ENCODE results near the gene GALNT18.

GALNT18 gene

DNA sequence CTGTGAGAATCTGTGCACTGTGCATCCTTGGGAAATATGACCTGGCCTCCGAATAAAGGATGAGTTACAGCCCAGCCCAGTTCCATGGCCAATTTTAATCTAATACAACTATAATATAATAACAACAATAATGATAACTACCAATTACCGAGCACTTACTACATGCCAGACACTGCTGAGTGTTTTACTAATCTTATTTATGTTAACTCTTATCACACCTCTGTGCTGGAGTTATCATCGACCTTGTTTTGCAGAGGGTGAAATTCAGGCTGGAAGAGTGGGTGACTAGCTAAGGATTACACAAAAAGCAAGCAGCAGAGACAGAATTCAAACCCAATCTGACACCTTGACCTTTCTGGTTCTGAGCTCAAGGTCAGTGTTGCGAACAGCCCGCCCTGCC is 83.9 kb downstream of the GALNT18 start:
- TF ChIP-seq TEAD4 (IDR thresholded peaks at IDR 0.05) (no peak), EGR1 (IDR thresholded peaks at IDR 0.05) (no peak), TCF12 (IDR thresholded peaks at IDR 0.05; ENCODE audit: low read depth) (no peak), CEBPB (IDR thresholded peaks at IDR 0.05) (no peak), EP300 (IDR thresholded peaks at IDR 0.05; ENCODE audit: borderline replicate concordance) (no peak)
- TF ChIP-seq, protein P1, sequence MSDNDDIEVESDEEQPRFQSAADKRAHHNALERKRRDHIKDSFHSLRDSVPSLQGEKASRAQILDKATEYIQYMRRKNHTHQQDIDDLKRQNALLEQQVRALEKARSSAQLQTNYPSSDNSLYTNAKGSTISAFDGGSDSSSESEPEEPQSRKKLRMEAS (IDR thresholded peaks at IDR 0.05) = no peak

DNA sequence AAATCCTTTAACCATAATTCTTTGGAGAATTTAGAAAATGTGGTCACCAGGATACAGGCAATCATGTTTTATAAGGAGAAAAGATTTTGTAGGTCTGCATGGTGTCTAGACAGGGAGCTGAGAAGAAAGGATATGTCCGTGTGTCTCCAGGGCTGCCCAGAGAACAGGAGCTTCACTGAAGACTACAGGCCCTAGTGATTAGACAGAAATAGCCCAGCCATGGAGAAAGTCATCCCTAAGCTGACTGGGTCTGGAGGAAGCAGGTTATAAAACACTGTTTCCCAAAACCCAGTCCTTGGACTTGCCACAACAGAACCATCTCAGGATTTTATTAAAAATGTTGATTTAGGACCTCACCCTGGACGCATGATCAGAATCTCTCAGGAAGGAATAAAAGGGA is 84.4 kb downstream of the GALNT18 start:
- no peak for TF ChIP-seq TEAD4 (IDR thresholded peaks at IDR 0.05)
- TF ChIP-seq RAD21 (IDR thresholded peaks at IDR 0.05; ENCODE audit: low read depth) = no peak
- TF ChIP-seq, protein P1 (IDR thresholded peaks at IDR 0.05) = no peak
- TF ChIP-seq, protein P2, sequence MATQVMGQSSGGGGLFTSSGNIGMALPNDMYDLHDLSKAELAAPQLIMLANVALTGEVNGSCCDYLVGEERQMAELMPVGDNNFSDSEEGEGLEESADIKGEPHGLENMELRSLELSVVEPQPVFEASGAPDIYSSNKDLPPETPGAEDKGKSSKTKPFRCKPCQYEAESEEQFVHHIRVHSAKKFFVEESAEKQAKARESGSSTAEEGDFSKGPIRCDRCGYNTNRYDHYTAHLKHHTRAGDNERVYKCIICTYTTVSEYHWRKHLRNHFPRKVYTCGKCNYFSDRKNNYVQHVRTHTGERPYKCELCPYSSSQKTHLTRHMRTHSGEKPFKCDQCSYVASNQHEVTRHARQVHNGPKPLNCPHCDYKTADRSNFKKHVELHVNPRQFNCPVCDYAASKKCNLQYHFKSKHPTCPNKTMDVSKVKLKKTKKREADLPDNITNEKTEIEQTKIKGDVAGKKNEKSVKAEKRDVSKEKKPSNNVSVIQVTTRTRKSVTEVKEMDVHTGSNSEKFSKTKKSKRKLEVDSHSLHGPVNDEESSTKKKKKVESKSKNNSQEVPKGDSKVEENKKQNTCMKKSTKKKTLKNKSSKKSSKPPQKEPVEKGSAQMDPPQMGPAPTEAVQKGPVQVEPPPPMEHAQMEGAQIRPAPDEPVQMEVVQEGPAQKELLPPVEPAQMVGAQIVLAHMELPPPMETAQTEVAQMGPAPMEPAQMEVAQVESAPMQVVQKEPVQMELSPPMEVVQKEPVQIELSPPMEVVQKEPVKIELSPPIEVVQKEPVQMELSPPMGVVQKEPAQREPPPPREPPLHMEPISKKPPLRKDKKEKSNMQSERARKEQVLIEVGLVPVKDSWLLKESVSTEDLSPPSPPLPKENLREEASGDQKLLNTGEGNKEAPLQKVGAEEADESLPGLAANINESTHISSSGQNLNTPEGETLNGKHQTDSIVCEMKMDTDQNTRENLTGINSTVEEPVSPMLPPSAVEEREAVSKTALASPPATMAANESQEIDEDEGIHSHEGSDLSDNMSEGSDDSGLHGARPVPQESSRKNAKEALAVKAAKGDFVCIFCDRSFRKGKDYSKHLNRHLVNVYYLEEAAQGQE (IDR thresholded peaks at IDR 0.05; ENCODE audit: low read depth) = no peak
- no peak for TF ChIP-seq YY1 (IDR thresholded peaks at IDR 0.05; ENCODE audit: low read depth)
- TF ChIP-seq NFIC (IDR thresholded peaks at IDR 0.05) = no peak
- TF ChIP-seq CREB1 (IDR thresholded peaks at IDR 0.05; ENCODE audit: low read depth) = no peak
- no peak for TF ChIP-seq TAF1 (IDR thresholded peaks at IDR 0.05; ENCODE audit: low read depth)
- no peak for TF ChIP-seq ZBTB7A (IDR thresholded peaks at IDR 0.05; ENCODE audit: low read depth)
- TF ChIP-seq TCF12 (IDR thresholded peaks at IDR 0.05; ENCODE audit: low read depth) = no peak

DNA sequence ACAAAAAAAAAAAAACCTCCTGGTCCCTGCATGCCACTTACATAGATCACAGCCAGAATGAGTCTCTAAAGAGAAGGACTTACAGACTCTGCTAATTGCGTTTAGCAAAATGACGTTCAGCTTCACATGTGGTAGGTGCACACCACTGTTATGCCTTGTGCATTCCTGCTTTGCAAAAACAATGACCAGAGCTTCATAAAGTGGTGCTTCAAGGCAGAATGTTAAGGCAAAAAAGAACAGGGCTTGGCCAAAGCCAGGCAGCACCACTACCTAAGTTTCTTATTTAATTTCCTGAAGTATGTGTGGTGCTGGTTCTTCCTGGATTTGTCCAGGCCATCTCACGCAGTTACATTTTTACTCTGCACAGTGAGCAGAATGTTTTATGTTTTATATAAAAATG is 85.2 kb downstream of the GALNT18 start:
- no peak for TF ChIP-seq ZBTB7A (IDR thresholded peaks at IDR 0.05; ENCODE audit: low read depth)
- TF ChIP-seq EP300 (IDR thresholded peaks at IDR 0.05; ENCODE audit: borderline replicate concordance) = no peak
- no peak for TF ChIP-seq TAF1 (IDR thresholded peaks at IDR 0.05; ENCODE audit: low read depth)
- TF ChIP-seq, protein P2 (IDR thresholded peaks at IDR 0.05; ENCODE audit: low read depth) = no peak
- TF ChIP-seq CEBPB (IDR thresholded peaks at IDR 0.05) = no peak

DNA sequence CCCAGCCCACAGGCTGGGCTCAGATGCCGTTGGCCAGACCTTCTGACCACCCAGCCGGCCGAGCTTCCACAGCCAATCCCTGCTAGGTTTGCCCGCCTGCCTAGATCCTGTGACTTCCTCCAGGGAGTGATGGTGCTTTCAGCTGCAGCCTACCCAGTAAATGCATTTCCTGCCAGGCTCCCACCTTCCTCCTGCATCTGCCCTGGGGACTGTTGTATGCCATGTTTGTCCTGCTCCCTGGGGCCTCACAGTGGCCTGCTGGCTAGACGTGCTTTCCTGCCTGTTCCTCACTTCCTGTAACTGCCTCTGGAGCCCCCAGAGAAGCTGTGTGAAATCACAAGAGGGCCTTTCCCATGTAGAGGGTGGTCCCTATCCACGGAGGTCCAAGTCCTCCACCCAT is 86.2 kb downstream of the GALNT18 start:
- TF ChIP-seq EGR1 (IDR thresholded peaks at IDR 0.05) (no peak), EP300 (IDR thresholded peaks at IDR 0.05; ENCODE audit: borderline replicate concordance) (no peak), CEBPB (IDR thresholded peaks at IDR 0.05) (no peak), NFIC (IDR thresholded peaks at IDR 0.05) (no peak), ZBTB7A (IDR thresholded peaks at IDR 0.05; ENCODE audit: low read depth) (no peak)
- TF ChIP-seq, protein P1 (IDR thresholded peaks at IDR 0.05) = no peak

DNA sequence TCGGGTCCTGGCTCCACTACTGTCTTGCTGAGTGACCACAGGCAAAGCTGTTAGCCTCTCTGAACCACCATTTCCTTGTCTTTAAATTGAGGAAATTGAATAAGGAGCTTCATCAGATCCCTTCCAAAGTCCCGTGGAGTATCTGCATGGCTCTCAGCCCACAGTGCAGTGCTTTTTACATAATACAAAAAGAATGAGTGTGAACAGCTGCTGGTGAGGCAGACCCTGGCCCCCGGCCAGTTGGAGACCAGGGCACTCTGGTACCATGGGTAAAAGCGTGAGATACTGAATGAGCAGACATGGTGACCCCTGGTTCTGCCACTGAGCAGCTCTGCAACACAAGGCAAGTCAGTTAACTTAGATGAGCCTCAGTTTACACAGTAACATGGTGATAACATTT is 86.8 kb downstream of the GALNT18 start:
- TF ChIP-seq TEAD4 (IDR thresholded peaks at IDR 0.05) (no peak), EP300 (IDR thresholded peaks at IDR 0.05; ENCODE audit: borderline replicate concordance) (no peak), ZBTB7A (IDR thresholded peaks at IDR 0.05; ENCODE audit: low read depth) (no peak), EGR1 (IDR thresholded peaks at IDR 0.05) (no peak), TAF1 (IDR thresholded peaks at IDR 0.05; ENCODE audit: low read depth) (no peak), YY1 (IDR thresholded peaks at IDR 0.05; ENCODE audit: low read depth) (no peak)
- TF ChIP-seq, protein P3, sequence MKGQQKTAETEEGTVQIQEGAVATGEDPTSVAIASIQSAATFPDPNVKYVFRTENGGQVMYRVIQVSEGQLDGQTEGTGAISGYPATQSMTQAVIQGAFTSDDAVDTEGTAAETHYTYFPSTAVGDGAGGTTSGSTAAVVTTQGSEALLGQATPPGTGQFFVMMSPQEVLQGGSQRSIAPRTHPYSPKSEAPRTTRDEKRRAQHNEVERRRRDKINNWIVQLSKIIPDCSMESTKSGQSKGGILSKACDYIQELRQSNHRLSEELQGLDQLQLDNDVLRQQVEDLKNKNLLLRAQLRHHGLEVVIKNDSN (IDR thresholded peaks at IDR 0.05) = no peak
- TF ChIP-seq, protein P1 (IDR thresholded peaks at IDR 0.05) = no peak

DNA sequence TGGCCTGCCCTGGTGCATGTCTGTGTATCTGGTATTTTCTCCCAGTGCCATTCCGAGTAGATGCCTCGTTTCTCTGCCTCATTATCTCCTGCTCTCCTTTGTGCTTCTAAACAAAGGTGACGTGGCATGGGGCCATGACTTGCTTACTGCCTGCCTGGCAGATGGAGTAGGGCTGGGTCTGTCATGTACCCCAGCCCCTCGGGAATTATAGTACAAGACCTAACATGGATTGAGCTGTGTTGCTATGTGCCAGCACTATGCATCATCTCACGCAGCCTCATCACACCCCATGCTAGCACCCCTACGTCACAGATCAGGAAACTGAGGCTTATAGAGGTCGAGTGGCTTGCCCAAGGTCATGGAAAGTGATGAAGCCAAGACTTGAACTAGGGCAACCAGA is 88.1 kb downstream of the GALNT18 start:
- TF ChIP-seq TCF12 (IDR thresholded peaks at IDR 0.05; ENCODE audit: low read depth) = no peak

DNA sequence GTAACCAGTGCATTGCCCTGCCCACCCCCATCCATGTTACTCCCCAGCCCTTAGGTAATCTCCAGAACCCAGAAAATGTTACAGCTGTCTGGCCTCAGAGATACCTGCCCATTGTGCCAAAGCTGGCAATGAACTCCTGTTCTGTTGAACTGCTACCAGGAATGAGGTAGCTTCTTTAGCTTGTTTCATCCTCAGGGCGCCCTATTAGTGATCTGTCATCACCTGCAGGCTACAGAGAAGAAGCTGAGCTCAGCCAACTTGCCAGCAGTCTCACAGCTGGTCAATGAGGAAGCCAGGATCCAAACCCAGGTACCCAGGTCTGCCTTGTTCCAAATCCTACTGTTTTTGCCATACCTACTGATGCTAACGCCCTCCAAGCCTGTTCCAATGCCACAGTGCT is 88.7 kb downstream of the GALNT18 start:
- TF ChIP-seq NFIC (IDR thresholded peaks at IDR 0.05) (no peak), TCF12 (IDR thresholded peaks at IDR 0.05; ENCODE audit: low read depth) (no peak), RAD21 (IDR thresholded peaks at IDR 0.05; ENCODE audit: low read depth) (no peak), TAF1 (IDR thresholded peaks at IDR 0.05; ENCODE audit: low read depth) (no peak)

DNA sequence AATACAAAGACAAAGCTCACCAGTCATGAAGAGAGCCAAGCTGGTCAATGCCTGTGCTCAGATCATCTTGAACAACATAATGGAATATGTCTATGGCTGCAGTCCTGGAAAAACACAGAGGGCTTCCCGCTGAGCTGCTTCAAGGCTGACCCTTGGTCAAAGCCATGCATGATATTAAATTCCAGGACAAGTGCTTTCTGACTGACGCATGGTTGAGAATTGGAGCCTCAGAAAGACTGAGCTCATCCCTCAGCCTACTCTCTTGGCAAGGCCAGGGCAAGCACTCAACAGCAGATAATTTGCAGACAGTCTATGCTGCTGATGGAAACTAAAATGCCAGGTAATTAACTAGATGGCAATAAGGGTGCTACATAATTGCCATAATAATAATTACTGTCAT is 89.2 kb downstream of the GALNT18 start:
- TF ChIP-seq RAD21 (IDR thresholded peaks at IDR 0.05; ENCODE audit: low read depth) (no peak), EP300 (IDR thresholded peaks at IDR 0.05; ENCODE audit: borderline replicate concordance) (no peak), CREB1 (IDR thresholded peaks at IDR 0.05; ENCODE audit: low read depth) (no peak), TAF1 (IDR thresholded peaks at IDR 0.05; ENCODE audit: low read depth) (no peak), TCF12 (IDR thresholded peaks at IDR 0.05; ENCODE audit: low read depth) (no peak), EGR1 (IDR thresholded peaks at IDR 0.05) (no peak), FOXM1 (IDR thresholded peaks at IDR 0.05; ENCODE audit: borderline replicate concordance, low read depth) (no peak), CEBPB (IDR thresholded peaks at IDR 0.05) (no peak), TEAD4 (IDR thresholded peaks at IDR 0.05) (no peak), NFIC (IDR thresholded peaks at IDR 0.05) (no peak), ZBTB7A (IDR thresholded peaks at IDR 0.05; ENCODE audit: low read depth) (no peak)
- TF ChIP-seq, protein P1 (IDR thresholded peaks at IDR 0.05) = no peak
- TF ChIP-seq, protein P2 (IDR thresholded peaks at IDR 0.05; ENCODE audit: low read depth) = no peak

Data from Ishikawa (cell line).